ENCODE data around the gene TRPT1.

The TRPT1 gene, protein sequence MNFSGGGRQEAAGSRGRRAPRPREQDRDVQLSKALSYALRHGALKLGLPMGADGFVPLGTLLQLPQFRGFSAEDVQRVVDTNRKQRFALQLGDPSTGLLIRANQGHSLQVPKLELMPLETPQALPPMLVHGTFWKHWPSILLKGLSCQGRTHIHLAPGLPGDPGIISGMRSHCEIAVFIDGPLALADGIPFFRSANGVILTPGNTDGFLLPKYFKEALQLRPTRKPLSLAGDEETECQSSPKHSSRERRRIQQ

DNA sequence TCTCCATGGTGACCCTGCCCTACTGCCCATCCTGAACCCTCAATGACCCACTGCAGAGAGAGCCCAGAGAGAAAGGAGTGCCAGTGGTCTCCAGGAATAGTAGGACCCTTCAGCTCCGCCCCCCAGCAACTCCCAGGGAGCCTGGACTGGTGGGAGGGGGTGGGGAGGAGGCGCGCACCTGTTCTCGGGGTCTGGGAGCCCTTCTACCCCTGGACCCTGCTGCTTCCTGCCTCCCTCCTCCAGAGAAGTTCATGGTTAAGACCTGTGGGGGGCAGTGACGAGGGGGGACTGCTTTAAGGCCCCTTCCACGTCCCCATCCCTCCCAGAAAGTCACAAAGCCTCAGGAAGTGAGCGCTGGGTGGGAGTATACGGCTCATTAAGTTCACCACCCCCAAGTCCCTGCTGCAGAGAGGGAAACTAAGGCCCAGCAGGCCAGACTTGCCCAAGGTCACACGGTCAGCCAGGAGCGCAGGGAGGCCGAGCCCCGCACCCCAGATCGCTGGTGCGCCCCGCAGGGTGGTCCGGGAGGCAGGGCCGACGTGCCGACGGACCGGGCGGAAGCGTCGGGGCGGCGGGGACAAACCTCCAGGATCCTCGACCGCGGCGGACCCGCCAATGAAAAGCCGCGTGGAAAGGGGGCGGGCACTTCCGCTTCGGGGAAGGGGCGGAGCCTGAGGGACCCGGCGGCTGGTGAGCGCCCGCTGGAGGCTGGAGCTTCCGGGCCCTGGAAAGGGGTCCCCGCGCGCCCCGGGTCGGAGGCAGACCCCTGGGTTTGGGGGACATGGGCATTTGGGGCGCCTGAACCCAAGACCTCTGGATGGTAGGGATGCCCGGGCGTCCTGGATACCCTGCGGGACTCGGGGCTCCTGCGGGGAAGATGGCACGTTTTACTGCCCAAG is at the start of gene TRPT1, which contains the start of gene NUDT22:
Gene TRPT1, minus strand, starts transcription at position 579 of the 899 bp plus-strand sequence. Its CDS starts 326 bp downstream, at position 253.
Gene NUDT22, plus strand, starts transcription at position 667 of the 899 bp plus-strand sequence. CDS start 379 bp downstream, outside the sequence.
- DNase-seq = peak; percentile 83

DNA sequence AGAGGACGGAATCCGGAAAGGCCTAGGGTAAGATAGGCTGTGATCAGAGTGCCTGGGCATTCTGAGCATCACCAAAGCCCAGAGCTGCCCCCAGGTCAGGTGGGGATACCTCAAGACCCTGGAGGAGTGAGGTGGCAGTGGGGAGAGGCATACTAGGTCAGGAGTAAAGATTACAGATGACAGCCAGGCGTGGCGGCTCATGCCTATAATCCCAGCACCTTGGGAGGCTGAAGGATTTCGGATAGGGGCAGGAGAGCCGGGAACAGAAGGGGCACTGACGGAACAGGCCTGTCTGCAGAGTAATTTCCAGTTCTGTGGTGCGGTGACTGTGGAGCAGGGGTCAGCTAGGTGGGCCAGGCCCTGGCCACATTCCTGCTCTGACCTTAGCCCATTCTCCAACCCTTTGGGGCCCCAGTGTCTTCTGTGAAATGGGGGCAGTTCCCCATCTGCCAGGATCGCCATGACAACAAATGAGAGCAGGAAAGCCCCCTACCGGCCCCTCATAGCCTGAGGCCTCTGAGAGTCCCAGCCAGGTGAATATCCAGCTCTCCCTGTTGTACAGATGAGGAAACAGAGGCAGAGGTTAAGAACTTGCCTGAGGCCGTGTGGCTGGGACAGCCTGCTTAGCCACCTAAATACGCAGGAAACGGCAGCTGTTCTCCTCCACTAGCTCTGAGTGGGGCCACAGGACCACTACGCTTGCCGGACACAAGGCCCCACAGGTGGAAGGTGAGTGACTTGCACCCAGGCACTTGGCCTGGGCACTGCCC is 49.2 kb upstream of the TRPT1 start:
- DNase-seq = no peak

DNA sequence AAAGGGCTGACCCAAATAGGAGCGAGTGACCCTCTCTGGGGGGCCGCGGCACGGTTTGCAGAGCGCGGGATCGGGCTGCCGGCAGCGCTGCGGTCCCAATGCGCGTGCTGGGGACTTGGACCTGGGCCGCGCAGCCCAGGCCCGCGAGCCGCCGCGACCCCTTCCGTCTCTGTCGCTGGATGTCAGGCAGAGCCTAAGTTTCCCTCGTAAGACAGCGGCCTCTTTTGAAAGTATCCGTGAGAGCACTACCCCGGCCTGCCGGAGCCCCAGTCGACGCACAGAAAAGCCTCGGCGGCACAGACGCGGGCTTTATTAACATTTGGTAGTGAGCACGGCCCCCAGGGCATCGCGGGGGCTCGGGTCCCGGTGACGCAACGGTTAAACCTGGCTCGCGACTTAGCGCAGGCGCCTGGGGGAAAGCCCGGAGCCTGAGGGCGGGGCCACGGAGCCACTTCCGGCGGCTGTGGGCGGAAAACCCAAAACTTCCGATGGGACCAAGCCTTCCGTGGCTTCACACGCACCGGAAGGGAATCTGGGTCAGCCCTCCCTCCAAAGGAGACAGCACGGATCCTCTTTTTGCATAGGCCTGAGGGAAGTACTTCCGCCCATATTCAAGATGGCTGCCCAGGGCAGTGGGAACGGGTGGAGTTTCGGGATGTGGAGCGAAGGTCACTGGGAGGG is 43.7 kb upstream of the TRPT1 start:
- peak; percentile 100 for DNase-seq

DNA sequence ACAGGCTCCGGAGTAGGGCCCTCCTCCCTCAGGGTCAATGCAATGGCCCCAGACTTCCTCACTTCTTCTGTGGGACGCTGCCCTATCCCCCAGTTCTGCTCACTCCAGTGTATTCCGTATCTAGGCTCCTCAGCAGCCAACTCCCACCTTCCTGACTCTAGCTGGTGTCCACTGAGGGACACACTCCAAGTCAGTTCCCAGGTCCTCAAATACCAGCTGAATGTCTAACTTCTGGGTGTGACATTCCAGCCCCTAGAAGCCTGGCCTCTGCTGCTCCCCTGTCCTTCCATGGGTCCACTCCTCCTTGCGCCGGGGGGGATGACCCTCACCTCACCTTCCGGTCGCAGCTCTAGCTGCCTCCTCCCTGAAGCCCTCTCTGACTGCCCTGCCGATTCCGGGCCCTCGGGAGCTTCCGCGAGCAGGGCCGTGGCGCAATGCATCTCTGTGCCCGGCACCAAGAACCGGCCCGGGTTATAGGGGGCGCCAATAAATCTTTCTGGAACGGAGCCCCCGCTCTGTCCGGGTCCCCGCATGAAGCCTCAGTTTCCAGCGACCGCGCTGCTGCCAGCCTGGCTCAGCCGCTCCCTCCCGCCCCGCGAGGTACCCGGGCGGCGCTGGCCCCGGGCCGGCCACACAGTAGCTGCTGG is 43.0 kb upstream of the TRPT1 start:
- peak; percentile 42 for DNase-seq

DNA sequence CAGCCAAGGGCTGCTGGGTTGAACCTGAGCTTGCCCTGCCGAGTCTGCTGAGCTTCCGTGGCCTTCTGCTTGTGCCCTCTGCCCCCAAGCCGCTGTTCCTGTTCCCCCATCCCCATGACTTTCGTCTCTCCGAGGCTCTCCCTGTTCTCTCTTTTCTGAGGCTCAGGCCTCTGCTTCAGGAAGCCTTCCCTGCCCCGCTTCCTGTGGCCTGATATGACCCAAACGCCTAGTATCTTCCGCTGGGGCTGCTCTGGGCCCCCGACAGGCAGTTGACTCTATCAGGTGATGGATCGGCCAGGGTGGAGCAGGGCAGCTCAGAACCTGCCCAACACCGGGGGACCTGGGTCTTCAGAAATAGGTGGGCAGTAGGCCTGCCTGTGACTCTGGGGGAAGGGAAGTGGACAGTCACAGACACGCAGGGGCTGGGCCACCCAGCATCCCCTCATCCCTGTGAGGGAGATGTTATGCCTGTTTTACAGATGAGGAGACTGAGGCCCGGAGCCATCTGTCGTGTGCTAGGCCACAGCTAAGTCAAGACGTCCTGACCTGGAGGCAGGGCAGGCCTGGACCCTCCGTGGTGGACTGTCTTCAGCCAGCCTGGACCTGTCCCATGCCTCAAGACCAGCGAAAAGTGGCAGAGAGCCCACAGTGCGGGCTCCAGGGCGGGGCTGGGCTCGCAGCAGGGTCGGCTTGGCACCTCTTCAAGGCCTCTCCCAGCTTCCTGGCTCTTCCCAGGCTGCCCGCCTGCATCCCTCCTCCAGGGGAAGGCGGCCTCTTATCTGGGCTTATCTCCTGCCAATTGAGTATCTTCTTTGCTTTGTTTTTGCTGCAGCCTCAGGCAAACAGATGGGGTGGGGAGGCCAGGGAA is 42.3 kb upstream of the TRPT1 start:
- peak; percentile 31 for DNase-seq

DNA sequence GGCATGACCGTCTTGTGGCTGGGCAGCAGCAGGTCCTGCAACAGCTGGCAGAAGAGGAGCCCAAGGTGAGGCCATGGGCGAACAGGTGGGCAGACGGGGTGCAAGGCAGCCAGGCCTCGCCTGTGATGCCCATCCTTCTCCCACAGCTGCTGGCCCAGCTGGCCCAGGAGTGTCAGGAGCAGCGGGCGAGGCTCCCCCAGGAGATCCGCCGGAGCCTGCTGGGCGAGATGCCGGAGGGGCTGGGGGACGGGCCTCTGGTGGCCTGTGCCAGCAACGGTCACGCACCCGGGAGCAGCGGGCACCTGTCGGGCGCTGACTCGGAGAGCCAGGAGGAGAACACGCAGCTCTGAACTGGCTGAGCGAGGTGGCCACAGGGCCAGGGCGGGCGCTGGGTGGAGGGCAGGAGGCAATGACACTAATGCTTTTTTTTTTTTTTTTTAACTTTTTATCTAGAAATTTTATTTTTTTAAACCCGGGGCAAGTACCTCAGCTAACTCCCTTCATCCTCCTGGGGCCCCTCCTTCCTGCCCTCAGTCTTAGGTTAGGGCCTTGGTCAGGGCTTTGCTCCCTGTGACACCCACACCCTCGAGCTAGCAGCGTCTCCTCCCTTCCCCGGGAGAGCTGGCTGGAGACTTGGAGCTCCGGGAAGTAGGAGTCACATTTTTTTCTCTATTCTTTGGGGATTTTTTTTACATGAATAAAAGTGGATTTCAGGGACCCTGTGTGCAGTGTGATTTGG is 41.4 kb upstream of the TRPT1 start:
- DNase-seq = no peak

DNA sequence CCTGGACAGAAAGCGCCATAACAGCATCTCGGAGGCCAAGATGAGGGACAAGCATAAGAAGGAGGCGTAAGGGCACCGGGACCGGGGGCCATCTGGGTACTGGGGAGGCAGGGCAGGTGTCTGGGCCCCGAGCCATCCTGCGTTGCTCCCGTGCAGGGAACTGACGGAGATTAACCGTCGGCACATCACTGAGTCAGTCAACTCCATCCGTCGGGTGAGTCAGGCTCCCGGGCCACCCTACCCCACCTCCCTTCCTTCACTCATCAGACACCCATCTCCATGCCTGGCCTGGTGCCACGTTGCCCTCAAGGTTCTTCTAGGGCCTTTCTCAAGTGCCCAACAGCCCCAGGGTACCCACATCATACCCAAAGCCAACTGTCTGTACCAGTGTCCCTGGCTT is 40.4 kb upstream of the TRPT1 start:
- no peak for DNase-seq

DNA sequence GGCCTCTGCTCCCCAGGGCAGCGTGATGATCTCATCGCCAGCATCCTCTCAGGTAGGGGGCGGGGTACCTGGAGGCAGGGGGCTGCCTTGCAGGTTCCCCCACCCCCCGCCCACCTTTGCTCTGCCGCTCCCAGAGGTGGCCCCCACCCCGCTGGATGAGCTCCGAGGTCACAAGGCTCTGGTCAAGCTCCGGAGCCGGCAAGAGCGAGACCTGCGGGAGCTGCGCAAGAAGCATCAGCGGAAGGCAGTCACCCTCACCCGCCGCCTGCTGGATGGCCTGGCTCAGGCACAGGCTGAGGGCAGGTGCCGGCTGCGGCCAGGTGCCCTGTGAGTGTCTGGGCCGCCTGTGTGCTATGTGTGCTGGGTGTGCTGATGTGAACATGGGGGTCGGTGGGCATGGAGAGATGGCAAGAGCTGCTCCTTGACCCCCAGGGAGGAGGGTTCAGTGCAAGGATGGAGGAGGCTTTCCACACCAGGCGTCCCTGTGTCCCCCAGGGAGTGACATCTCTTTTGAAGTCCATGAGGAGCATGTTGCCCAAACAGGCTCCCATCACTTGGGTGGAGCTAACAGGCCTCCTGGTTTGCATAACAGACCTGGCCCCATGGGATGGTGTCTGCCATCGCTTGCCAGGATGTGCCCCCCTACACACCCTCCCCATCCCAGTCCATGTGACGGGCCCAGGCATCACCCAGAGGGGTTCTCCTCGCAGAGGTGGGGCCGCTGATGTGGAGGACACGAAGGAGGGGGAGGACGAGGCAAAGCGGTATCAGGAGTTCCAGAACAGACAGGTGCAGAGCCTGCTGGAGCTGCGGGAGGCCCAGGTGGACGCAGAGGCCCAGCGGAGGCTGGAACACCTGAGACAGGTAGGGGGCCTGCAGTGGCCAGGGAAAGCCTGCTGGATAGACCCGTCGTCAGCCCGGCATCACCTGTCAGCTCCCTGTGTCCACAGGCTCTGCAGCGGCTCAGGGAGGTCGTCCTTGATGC is 39.5 kb upstream of the TRPT1 start:
- no peak for DNase-seq

DNA sequence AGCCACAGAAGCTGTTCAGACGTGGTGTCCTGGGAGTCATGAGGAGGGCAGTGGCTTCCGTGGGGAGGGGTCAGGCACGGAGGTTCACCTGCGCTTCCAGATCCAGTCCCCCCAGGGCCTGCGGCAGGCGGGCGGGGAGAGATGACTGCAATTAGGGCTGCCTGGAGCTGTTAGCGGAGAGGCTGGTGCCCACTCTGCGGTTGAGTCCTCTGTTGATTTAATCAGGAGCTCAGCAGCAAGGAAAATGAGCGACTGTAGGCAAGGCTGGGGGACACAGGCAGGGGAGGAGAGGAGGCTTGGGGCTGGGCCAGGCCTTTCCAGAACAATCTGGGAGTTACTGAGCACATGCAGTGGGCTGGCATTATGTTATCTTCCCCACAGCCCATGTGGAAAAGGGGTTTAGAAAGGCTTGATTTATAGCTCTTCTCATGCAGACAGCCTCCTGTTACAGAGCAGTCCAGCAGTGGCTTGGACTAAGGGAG is 38.4 kb upstream of the TRPT1 start:
- DNase-seq = no peak

DNA sequence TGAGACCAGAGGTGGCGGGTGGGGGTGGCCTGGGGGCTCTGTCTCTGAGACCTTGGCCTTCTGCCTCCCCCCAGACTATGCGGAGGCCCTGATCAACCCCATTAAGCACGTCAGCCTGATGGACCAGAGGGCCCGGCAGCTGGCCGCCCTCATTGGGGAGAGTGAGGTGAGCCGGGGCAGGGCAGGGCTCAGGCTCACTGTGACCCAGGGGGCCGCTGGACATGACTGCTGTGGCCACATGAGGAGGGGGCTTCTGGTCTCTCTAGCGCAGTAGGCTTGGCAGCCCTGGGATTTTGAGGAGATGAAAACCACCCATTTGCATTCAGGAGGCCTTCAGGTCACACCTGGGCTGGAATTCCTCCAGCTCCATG is 37.9 kb upstream of the TRPT1 start:
- DNase-seq = no peak

DNA sequence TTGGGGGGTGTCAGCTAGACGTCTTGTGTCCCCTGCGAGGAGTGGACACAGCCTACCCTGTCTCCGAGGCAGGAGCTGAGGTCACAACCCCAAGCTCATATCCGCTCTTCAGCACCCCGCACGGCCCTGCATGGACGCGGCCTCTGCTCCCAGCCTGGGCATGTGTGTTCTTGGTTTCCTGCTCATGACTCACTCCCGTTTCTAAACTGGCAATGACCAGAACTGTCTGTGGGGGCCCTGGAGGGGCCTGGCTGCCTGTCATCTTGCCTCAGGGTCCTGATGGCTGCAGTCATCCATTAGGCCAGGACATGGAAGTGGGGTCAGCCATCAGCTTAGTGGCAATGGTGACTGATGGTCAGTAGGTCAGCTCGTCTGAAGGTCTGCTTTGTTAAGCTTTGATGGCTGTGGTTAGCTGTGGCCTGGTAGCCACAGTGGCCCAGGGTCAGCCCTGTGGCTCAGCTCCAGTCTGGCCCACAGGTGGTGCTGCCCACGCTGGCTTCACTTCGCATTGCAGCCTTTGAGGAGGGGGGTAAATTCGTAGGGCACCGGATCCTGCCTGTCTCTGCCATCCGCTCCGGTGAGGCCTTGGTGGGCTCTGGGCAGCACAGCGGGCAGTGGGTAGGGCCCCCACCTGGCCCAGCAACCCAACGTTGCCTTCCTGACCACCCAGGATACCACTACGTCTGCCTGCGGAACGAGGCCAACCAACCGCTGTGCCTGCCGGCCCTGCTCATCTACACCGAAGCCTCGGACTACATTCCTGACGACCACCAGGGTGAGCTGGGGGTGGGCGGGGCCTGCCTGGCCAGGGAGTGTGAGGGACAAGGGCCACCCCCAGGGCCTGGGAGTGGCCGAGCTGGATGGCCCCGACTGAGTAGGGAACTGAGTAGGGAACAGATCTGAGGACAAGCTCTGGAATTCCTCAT is 37.3 kb upstream of the TRPT1 start:
- DNase-seq = peak; percentile 34

DNA sequence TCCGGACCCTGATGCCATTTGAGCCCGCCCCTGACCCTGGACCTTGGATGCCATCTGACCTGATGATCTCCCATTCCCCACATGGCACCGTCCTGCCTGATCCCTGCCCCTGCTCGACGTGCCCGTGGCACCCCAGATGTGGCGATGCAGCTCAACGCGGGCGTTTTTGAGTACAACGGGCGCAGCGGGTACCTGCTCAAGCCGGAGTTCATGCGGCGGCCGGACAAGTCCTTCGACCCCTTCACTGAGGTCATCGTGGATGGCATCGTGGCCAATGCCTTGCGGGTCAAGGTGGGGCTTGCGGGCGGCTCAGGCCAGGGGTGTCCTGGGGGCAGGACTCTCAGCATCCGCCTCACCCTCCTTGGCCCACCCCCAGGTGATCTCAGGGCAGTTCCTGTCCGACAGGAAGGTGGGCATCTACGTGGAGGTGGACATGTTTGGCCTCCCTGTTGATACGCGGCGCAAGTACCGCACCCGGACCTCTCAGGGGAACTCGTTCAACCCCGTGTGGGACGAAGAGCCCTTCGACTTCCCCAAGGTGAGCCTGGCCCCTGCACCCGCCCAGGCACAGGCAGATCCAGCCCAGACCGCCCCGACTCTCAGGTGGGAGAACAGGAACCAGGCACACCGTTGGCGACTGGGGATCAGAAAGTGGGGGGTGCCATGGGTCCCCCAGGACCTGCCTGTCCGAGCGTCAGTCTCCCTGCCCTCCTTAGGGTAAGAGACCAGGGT is 36.5 kb upstream of the TRPT1 start:
- no peak for DNase-seq

DNA sequence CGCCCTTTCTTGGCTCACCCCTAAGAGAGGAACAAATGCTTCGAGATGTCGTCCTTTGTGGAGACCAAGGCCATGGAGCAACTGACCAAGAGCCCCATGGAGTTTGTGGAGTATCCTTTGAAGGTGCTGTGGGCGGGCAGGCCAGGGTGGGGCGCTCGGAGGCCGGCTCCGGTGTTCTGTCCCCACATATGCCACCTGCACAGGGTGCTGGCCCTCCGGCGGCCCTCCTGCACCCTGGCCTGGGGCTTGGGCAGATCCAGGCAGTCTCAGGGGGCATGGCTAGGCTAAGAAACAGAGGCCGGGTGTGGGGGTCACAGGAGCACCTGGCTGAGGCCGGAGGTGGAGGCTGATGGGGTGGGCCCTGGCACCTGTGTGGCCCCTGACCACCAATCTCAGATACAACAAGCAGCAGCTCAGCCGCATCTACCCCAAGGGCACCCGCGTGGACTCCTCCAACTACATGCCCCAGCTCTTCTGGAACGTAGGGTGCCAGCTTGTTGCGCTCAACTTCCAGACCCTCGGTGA is 35.6 kb upstream of the TRPT1 start:
- DNase-seq = no peak

DNA sequence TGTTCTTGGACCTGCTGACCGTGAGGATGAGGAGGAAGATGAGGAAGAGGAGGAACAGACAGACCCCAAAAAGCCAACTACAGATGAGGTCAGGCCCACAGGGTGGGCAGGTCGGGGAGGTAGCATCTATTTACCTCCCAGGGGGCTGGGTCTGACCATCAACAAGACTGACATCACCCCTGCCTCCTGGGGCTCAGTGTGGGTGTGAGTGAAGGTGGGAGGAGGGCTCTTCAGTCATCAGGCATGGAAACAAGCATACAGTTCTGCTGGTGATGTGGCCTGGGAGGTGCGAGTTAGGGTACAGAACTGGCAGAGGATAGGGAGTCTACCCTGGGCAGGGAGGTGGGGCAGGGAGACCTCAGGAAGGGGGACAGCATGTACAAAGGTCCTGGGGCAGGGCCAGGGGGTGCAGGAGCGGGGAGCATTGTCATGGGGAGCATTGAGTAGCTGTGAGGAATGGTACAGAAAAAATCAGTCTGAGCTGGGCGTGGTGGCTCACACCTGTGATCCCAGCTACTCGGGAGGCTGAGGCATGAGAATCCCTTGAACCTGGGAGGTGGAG is 34.2 kb upstream of the TRPT1 start:
- DNase-seq = no peak

DNA sequence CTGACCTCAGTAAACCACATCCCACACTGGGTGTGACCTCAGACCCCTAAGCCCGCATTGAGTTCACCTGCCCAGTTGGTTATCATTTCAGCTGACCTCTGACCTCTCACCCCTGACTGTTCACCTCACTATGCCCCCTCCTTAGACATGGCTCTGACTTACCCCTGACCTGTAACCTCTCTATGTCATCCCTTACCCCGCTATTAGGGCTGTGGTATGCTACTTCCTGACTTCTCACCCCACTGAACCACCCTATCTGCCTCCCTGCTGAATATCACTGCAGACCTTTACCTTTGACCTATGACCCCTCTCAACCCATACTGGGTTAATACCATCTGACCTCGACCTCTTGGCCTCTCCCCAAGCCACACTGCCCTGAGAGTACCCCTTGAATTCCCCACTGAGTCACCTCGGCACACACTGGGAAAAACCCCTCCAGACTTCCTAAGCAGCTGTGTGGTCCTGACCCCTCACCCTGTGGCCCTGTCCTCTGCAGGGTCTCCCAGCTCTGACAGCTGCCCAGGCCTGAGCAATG is 33.6 kb upstream of the TRPT1 start:
- no peak for DNase-seq

DNA sequence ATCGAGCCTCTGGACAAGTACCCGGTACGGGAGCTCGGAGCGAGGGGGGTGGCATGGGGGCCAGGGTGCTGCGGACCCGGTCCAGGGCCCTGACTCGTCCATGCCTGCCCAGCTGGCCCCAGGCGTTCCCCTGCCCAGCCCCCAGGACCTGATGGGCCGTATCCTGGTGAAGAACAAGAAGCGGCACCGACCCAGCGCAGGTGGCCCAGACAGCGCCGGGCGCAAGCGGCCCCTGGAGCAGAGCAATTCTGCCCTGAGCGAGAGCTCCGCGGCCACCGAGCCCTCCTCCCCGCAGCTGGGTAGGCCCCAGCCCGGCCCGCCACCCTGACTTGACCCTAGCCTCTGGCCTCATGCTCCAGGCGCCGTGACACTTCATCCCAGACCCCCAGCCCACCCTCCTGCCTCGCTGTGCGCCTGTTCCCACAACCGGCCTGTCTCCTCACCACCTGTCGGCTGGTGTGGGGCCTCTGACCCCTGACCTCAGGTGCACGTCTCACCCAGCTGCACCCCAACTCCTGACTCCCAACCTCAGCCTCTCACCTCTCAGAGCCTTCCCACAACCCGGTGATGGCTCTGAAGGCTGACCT is 33.1 kb upstream of the TRPT1 start:
- DNase-seq = no peak
